SKM-1 (cell line): ENCODE results near the gene RAB9B.

Experiments used
- DNase-seq: peaks from one replicate; lab custom pipeline; 2025; ENCODE audit not compliant: unreplicated experiment; lab: John Stamatoyannopoulos, UW

Gene RAB9B

DNA sequence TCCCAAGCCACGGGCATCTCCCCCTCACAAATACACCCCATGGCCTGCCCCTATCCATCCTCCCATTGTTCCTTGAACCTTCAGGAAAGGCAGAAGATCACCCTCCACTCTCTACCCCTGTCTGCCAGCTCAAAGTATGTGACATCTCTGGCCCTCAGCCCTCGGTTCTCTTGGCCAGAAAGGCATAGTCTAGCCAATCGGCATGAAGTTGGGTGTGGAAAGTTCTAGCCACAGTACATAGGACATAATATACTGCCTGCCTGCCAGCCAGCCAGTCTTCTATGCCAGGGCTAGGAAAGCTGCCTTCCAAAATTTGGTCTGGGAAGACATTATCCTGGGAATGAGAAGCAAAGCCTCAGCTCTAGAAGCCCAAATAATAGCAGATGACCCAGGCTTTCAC lies 58.6 kb downstream of the RAB9B start:
- DNase-seq, result no peak
